Body of pancreas (tissue), 4 donors: ENCODE data around the gene PDZD2. TPM values are rescaled to one million over a fixed set of nuclear protein-coding genes. Genes with fewer than 3 reads are reported as not detected.

ENCODE experiments used
- ATAC-seq: fragments of 150-250 bp; one replicate; pipeline ENCODE4 v1.9.1; 2016
- DNase-seq, 4 donors: peaks; one replicate each; pipeline ENCODE4 v3.0.0-alpha.2; 2019
- H3K27ac ChIP-seq, 4 donors: fragments of 200-600 bp; sonication (generic); 1 replicate in 3 of 4; 2 replicates in 1 of 4; pipeline versions ENCODE4 v1.5.1 to v1.6.1; 2016 to 2019; ENCODE audit warnings: mild to moderate bottlenecking in 1 of 4, mixed read lengths in 1 of 4, moderate library complexity in 1 of 4
- H3K27me3 ChIP-seq, 2 donors: fragments of 200-600 bp; sonication (generic); one replicate each; pipeline ENCODE4 v1.6.0; 2016; ENCODE audit warnings: mild to moderate bottlenecking in 1 of 2
- H3K36me3 ChIP-seq, 2 donors: fragments of 200-600 bp; sonication (generic); replicated peaks in 1 of 2; 2 replicates each; pipeline ENCODE4 v1.5.1; 2016; ENCODE audit warnings: low read depth in 2 of 2; ENCODE audit not compliant: insufficient read depth in 1 of 2
- H3K4me1 ChIP-seq: fragments of 200-600 bp; sonication (generic); one replicate; pipeline ENCODE4 v1.6.0; 2016
- H3K4me3 ChIP-seq, 2 donors: fragments of 200-600 bp; sonication (generic); 1 replicate in 1 of 2; 2 replicates in 1 of 2; pipeline ENCODE4 v1.5.1; 2016 to 2019
- H3K9me3 ChIP-seq, 3 donors: fragments of 200-600 bp; sonication (generic); 1 replicate in 2 of 3; 2 replicates in 1 of 3; pipeline ENCODE4 v1.5.1; 2016
- POLR2A ChIP-seq, 3 donors: fragments of 450-650 bp; IDR thresholded peaks; one replicate each; pipeline ENCODE4 v1.6.1; 2016; ENCODE audit warnings: antibody characterized with exemption in 3 of 3, mild to moderate bottlenecking in 2 of 3
- WGBS, 2 donors: methylation state at CpG; one replicate each; pipeline ENCODE4 v1.1.5; 2017; 5-methylcytosine and 5-hydroxymethylcytosine counted together
- intact Hi-C: fragments of 100-400 bp; cut with DNase I; formaldehyde crosslinking; loops from one replicate; pipeline ENCODE4 v1.15.1; 2023
- total RNA-seq, 2 donors: library from RNA; depleted of rRNA; stranded (reverse); fragments of >200 nt; gene quantifications; one replicate each; pipeline ENCODE4 v1.1.0, GENCODE V29; 2016
- TF ChIP-seq, protein P1 (sequence below), 7 experiments: fragments of 450-650 bp in 4 of 7; fragments of 200-600 bp in 3 of 7; sonication (generic) in 3 of 7; IDR thresholded peaks; one replicate each; pipeline ENCODE4 v1.5.1; 2016 to 2019; ENCODE audit warnings: antibody characterized with exemption in 7 of 7

Gene PDZD2
- total RNA-seq, 2 donors from 2014 or later: 3.9 to 12.9 TPM

DNA sequence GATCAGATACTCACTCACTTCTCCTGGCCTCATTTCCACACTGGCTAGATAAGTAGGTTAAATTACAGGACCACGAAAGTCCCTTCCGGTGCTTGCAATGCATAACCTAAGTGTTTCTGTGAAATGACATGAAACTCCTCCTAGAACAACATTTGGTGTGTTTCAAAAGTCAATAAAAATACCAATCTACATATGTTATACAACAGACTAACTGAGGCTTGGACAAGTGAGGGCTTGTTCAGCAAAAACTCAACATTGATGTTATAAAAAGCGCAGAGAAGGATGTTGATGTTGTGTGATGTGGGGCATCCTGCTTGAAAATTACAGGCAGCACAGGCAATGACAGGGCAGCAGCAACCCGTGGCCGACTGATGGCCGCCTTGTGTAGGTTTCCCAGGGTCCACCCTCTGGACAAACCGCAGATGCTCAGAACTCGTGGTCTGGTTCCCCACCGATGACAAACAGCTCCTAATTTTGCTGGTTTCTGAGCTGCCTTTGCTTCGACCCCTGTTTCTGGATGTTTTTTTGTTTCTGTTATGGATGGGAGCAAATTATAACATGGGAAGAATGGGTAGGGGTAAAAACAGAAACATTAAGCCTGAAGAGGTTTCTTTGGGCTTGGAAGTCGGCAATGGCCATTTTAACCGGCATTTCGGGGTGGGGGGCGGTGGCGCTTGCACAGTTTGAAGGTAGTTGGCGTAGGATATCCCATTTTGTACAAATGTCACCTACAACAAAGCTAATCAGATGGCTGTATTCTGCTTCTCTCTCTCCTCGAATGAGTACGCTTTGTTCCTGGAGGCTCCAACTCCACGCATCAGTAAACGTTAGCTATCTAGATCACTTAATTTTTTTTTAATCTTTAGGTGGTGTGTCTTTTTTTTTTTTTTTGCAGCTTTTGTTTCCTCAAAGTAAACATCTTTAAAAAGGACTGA is 116.1 kb downstream of the PDZD2 start:
- Histone ChIP-seq H3K4me3 (no peak overlapping the region), H3K27ac (no peak overlapping the region), H3K9me3 (no peaks in the 10 kb centered on the region), H3K36me3 (no peaks in the 10 kb centered on the region), H3K4me1 (no peaks in the 10 kb centered on the region), H3K27me3 (no peaks in the 10 kb centered on the region)
- 60 to 70% methylated on average over 20 of the region's 20 CpGs for WGBS, 2 donors
- ATAC-seq (no peak), DNase-seq (no peak)
- intact Hi-C loops: no loop called here
- no peak for TF ChIP-seq POLR2A (IDR thresholded peaks at IDR 0.05)
- TF ChIP-seq, protein P1, sequence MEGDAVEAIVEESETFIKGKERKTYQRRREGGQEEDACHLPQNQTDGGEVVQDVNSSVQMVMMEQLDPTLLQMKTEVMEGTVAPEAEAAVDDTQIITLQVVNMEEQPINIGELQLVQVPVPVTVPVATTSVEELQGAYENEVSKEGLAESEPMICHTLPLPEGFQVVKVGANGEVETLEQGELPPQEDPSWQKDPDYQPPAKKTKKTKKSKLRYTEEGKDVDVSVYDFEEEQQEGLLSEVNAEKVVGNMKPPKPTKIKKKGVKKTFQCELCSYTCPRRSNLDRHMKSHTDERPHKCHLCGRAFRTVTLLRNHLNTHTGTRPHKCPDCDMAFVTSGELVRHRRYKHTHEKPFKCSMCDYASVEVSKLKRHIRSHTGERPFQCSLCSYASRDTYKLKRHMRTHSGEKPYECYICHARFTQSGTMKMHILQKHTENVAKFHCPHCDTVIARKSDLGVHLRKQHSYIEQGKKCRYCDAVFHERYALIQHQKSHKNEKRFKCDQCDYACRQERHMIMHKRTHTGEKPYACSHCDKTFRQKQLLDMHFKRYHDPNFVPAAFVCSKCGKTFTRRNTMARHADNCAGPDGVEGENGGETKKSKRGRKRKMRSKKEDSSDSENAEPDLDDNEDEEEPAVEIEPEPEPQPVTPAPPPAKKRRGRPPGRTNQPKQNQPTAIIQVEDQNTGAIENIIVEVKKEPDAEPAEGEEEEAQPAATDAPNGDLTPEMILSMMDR (IDR thresholded peaks at IDR 0.05): no peak

DNA sequence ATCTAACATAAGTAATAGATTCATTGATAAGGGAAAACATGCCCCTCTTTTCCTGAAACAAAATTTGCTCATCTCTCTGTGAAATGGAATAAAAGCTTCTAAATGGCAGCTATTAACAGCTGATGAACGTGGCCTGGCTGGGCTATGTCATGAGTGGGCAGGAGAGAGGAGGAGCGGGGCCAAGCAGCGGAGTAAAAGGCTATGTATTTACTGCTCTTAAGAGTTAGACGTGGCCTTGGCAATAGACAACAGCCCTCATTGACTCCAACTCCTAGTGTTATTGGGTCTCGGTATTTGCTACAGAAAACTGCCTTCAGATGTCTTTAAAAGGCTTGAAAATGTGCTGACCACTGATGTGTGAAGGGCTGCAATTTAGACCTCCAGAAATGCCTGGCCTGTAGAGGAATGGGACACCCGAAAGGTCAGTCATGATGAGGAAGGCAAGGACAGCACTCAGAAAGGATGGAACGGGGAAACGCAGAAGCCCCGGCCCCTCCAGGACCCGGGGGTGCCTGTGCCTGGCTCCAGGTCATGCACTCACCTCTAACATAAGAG is 116.8 kb downstream of the PDZD2 start:
- no peaks in the 10 kb centered on the region for H3K27me3 ChIP-seq
- no peaks in the 10 kb centered on the region for H3K36me3 ChIP-seq
- DNase-seq (no peak), ATAC-seq (no peak)
- WGBS, 2 donors: 68 to 71% methylated on average over 10 of the region's 10 CpGs
- TF ChIP-seq, protein P1 (IDR thresholded peaks at IDR 0.05): no peak
- TF ChIP-seq POLR2A (IDR thresholded peaks at IDR 0.05): no peak
- no peak overlapping the region for H3K4me3 ChIP-seq
- no peaks in the 10 kb centered on the region for H3K4me1 ChIP-seq
- intact Hi-C loops: no loop called here
- H3K27ac ChIP-seq: no peak overlapping the region
- no peaks in the 10 kb centered on the region for H3K9me3 ChIP-seq

DNA sequence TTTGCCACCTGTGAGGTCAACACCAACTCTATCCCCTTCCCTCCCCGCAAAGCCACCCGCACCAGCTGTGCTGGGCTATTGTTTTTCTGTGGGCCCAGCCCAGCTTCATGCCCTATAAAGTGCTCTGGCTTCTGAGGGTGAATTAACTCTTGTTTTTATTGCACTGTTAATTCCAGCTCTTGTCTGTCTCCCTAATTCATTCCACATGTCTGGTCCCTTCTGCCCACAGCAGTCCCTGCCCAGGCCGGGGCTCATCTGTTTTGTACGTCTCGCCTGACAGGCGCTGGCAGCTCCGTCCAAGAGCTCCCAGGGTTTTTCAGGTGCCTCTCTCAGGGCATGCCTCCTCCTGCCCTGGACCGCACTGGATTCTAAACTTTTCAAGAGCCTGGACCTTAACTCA is 118.9 kb downstream of the PDZD2 start:
- no peaks in the 10 kb centered on the region for H3K4me1 ChIP-seq
- H3K9me3 ChIP-seq: no peaks in the 10 kb centered on the region
- WGBS, 2 donors: 85 to 86% methylated on average over 8 of the region's 8 CpGs
- no peaks in the 10 kb centered on the region for H3K27me3 ChIP-seq
- no peak for DNase-seq
- no peaks in the 10 kb centered on the region for H3K36me3 ChIP-seq
- no peak overlapping the region for H3K27ac ChIP-seq
- intact Hi-C loops: no loop called here
- no peak overlapping the region for H3K4me3 ChIP-seq
- TF ChIP-seq POLR2A (IDR thresholded peaks at IDR 0.05): no peak
- TF ChIP-seq, protein P1 (IDR thresholded peaks at IDR 0.05): no peak
- no peak for ATAC-seq

DNA sequence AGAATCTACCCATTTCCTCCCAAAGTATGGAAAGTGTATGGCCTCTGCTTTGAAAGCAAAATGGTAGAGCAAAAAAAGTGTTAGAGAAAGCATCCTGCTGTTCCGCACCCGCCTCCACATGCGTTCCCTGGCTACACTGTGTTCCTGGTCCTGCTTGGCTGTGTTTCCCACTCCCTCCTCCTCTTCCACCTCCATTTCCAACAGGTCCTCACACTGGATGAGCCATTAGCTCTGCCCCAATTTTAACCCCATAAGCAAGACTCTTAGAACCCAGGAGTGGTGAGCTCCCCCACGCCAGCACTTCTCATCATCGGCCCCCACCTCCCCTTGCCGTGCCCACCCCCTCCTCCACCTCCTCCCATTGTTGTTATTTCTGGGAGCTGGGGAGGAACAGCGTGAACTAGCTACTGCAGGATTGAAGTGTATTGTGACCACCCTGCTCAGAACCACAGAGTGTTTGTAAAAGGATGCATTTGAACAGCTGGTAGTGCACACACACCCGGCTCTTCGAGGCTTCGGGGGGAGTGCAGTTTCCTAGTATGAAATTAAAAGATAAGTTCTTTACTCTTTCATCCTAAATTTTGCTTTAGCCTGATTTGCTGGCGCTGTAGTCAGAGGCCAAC is 120.0 kb downstream of the PDZD2 start:
- Histone ChIP-seq H3K4me1 (no peaks in the 10 kb centered on the region), H3K36me3 (no peaks in the 10 kb centered on the region), H3K4me3 (no peak overlapping the region), H3K27me3 (no peaks in the 10 kb centered on the region), H3K9me3 (no peaks in the 10 kb centered on the region), H3K27ac (no peak overlapping the region)
- ATAC-seq: no peak
- intact Hi-C loops: no loop called here
- 42 to 44% methylated on average over 11 of the region's 11 CpGs for WGBS, 2 donors
- TF ChIP-seq, protein P1 (IDR thresholded peaks at IDR 0.05): no peak
- TF ChIP-seq POLR2A (IDR thresholded peaks at IDR 0.05): no peak
- no peak for DNase-seq
